ENCODE measurements around the gene WFIKKN1.
A peak's percentile ranks its signal among the peaks of the same experiment; 100 is the strongest.

WFIKKN1 gene

DNA sequence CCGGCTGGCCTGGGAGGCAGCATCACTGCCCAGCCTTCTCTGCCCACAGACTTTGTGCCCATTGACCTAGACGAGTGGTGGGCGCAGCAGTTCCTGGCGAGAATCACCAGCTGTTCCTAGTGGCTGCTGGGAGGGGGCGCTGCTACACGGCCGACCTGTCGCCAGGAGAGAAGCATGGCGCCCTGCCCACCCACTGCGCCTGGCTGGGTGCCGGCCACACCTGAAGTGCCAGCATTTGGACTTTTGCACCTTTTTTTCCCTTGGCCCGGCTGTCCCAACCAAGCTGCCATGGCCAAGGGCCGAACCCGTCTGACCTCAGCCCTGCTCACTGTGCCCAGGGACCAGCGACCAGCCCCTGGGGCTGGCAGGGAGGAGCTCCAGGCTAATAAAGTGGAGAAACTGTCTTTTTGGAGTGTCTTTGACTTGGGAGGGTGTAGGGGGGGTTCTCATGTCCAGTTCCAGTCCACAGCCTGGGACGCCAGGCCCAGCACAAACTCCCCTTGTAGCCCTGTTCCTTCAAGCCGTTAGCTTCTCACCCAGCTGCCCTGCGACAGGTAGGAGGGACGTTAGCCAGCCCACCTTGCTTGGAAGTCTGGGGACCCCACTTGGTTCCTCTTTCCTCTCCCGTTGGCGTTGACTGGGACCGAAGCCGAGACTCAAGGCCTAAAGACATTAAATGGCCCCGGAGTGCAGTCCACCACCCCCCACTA, 17.4 kb downstream of the WFIKKN1 start:
- Histone ChIP-seq H3K27ac (ENCODE audit: low read depth, low read length) (peak overlapping the region; percentile 81), H3K27me3 (ENCODE audit: insufficient read depth, low read length) (no peaks in the 10 kb centered on the region), H3K36me3 (ENCODE audit: insufficient read depth, low read length) (no peaks in the 10 kb centered on the region), H3K4me1 (ENCODE audit: control insufficient read depth, insufficient read depth, low read length, unreplicated experiment) (peaks cover 21% of the 10 kb centered on the region), H3K4me3 (ENCODE audit: low read depth, low read length) (peak overlapping the region; percentile 96), H2AFZ (ENCODE audit: low read length, unreplicated experiment) (peak overlapping the region; percentile 71), H3K79me2 (ENCODE audit: control insufficient read depth, insufficient read depth, low read length, unreplicated experiment) (peaks cover 6% of the 10 kb centered on the region)

DNA sequence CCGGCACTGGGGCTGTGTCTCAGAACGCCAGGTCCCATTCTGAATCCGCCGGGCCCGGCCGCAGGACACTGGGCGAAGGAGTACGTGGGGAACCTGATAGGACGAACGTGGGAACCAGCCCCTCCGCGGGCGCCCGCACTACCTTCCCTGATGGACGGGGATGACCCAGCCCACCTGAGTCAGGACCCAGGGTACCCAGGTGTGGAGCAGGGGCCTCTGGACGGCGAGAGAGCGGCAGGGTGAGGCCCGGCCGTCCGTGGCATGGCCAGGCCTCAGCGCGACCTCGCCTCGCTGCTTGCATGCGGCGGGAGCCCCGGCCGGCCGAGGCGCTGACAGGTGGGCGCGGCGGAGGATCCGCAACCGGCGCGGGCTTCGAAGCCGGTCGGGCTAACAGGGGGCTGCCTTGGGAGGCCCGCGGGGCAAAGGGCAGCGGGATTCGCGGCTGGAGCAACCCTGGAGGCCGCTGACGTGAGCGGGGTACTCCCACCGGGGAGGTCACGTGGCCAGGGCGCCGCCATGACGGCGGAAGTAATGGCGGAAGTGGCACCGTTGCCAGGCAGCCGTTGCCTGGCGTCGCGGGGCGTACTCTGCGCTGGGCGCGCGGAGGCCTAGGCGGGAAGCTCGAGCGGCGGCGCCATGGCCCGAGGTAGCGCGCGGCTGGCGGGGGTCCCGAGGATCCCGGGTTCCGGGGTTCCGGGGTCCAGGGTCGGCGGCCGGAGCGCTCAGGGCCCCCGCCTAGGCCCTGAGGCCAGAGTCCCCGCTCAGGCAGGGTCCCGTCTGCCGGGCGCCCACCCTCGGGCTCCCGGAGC, 18.2 kb downstream of the WFIKKN1 start, which contains the start of gene WDR90:
TSS of gene WDR90 (plus strand) at position 585 of the 809 bp plus-strand sequence. CDS start at position 637, 52 bp downstream.
- H3K4me3 ChIP-seq (ENCODE audit: low read depth, low read length): peak within 1 kb of the TSS; percentile 96
- peaks cover 5% of the 10 kb centered on the region for H3K79me2 ChIP-seq (ENCODE audit: control insufficient read depth, insufficient read depth, low read length, unreplicated experiment)
- H3K27ac ChIP-seq (ENCODE audit: low read depth, low read length): peak within 1 kb of the TSS; percentile 81
- H3K36me3 ChIP-seq (ENCODE audit: insufficient read depth, low read length): no peaks in the 10 kb centered on the region
- peaks cover 21% of the 10 kb centered on the region for H3K4me1 ChIP-seq (ENCODE audit: control insufficient read depth, insufficient read depth, low read length, unreplicated experiment)
- peak within 1 kb of the TSS; percentile 71 for H2AFZ ChIP-seq (ENCODE audit: low read length, unreplicated experiment)
- no peaks in the 10 kb centered on the region for H3K27me3 ChIP-seq (ENCODE audit: insufficient read depth, low read length)

GRCh38 chr16:649631-650030, 18.8 kb downstream of the WFIKKN1 start:
- no peaks in the 10 kb centered on the region for H3K36me3 ChIP-seq (ENCODE audit: insufficient read depth, low read length)
- H3K4me3 ChIP-seq (ENCODE audit: low read depth, low read length): peak overlapping the region; percentile 96
- H3K27me3 ChIP-seq (ENCODE audit: insufficient read depth, low read length): no peaks in the 10 kb centered on the region
- peaks cover 21% of the 10 kb centered on the region for H3K4me1 ChIP-seq (ENCODE audit: control insufficient read depth, insufficient read depth, low read length, unreplicated experiment)
- H2AFZ ChIP-seq (ENCODE audit: low read length, unreplicated experiment): peak overlapping the region; percentile 32
- H3K27ac ChIP-seq (ENCODE audit: low read depth, low read length): peak overlapping the region; percentile 81
- peaks cover 5% of the 10 kb centered on the region for H3K79me2 ChIP-seq (ENCODE audit: control insufficient read depth, insufficient read depth, low read length, unreplicated experiment)

DNA sequence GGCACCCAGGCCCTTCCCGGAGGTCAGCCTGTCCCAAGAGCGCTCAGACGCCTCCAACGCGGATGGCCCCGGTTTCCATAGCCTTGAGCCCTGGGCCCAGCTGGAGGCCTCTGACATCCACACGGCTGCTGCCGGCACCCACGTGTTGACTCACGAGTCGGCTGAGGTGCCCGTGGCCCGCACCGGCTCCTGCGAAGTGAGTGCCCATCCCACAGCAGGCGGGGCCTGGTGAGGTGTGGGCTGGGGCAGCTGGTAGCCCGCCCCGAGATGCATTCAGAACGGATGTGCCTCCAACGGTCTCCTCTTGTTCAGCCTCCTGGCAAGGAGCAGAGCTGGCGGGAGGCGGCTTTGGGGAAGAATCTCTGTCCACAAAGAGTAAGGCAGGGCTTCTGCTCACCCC, 21.1 kb downstream of the WFIKKN1 start:
- Histone ChIP-seq H3K27ac (ENCODE audit: low read depth, low read length) (no peak overlapping the region), H2AFZ (ENCODE audit: low read length, unreplicated experiment) (no peak overlapping the region), H3K4me3 (ENCODE audit: low read depth, low read length) (no peak overlapping the region), H3K36me3 (ENCODE audit: insufficient read depth, low read length) (no peaks in the 10 kb centered on the region), H3K79me2 (ENCODE audit: control insufficient read depth, insufficient read depth, low read length, unreplicated experiment) (peaks cover 3% of the 10 kb centered on the region), H3K27me3 (ENCODE audit: insufficient read depth, low read length) (no peaks in the 10 kb centered on the region), H3K4me1 (ENCODE audit: control insufficient read depth, insufficient read depth, low read length, unreplicated experiment) (peaks cover 10% of the 10 kb centered on the region)

GRCh38 chr16:652454-653305, 21.9 kb downstream of the WFIKKN1 start:
- H3K4me1 ChIP-seq (ENCODE audit: control insufficient read depth, insufficient read depth, low read length, unreplicated experiment): peaks cover 7% of the 10 kb centered on the region
- H3K36me3 ChIP-seq (ENCODE audit: insufficient read depth, low read length): no peaks in the 10 kb centered on the region
- no peak overlapping the region for H3K4me3 ChIP-seq (ENCODE audit: low read depth, low read length)

GRCh38 chr16:654034-654433, 23.2 kb downstream of the WFIKKN1 start:
- Histone ChIP-seq H3K27ac (ENCODE audit: low read depth, low read length) (no peak overlapping the region), H3K79me2 (ENCODE audit: control insufficient read depth, insufficient read depth, low read length, unreplicated experiment) (peaks cover 3% of the 10 kb centered on the region), H3K36me3 (ENCODE audit: insufficient read depth, low read length) (no peaks in the 10 kb centered on the region), H3K27me3 (ENCODE audit: insufficient read depth, low read length) (no peaks in the 10 kb centered on the region), H3K4me1 (ENCODE audit: control insufficient read depth, insufficient read depth, low read length, unreplicated experiment) (peaks cover 4% of the 10 kb centered on the region), H3K4me3 (ENCODE audit: low read depth, low read length) (no peak overlapping the region), H2AFZ (ENCODE audit: low read length, unreplicated experiment) (no peak overlapping the region)

More at GRCh38 chr16:652454-653305, 21.9 kb downstream of the WFIKKN1 start:
- H3K27ac ChIP-seq (ENCODE audit: low read depth, low read length): no peak overlapping the region
- no peak overlapping the region for H2AFZ ChIP-seq (ENCODE audit: low read length, unreplicated experiment)
- no peaks in the 10 kb centered on the region for H3K27me3 ChIP-seq (ENCODE audit: insufficient read depth, low read length)
- peaks cover 3% of the 10 kb centered on the region for H3K79me2 ChIP-seq (ENCODE audit: control insufficient read depth, insufficient read depth, low read length, unreplicated experiment)

DNA sequence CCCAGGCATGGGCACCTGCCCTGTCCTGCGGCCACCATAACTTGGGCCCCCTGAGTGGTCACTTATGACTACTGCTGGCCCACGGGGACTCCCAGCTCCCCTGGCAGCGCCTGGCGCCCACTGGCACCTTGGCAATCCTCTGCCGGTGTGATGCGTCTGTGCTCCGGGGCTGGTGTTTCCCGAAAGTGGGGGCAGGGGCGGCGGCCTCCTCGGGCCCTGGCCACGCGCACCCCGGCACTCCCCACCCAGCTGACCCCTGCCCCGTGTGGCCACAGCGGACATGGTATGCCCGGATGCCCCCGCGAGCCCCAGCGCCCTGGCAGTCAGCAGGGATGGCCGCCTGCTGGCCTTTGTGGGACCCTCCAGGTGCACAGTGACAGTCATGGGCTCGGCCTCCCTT, 26.7 kb downstream of the WFIKKN1 start:
- Histone ChIP-seq H3K36me3 (ENCODE audit: insufficient read depth, low read length) (no peaks in the 10 kb centered on the region), H2AFZ (ENCODE audit: low read length, unreplicated experiment) (no peak overlapping the region)

GRCh38 chr16:658679-659571, 28.1 kb downstream of the WFIKKN1 start:
- no peak overlapping the region for H3K27ac ChIP-seq (ENCODE audit: low read depth, low read length)
- no peaks in the 10 kb centered on the region for H3K27me3 ChIP-seq (ENCODE audit: insufficient read depth, low read length)
- H3K79me2 ChIP-seq (ENCODE audit: control insufficient read depth, insufficient read depth, low read length, unreplicated experiment): no peaks in the 10 kb centered on the region
- peaks cover 3% of the 10 kb centered on the region for H3K4me1 ChIP-seq (ENCODE audit: control insufficient read depth, insufficient read depth, low read length, unreplicated experiment)
- no peaks in the 10 kb centered on the region for H3K36me3 ChIP-seq (ENCODE audit: insufficient read depth, low read length)
- H3K4me3 ChIP-seq (ENCODE audit: low read depth, low read length): no peak overlapping the region
- H2AFZ ChIP-seq (ENCODE audit: low read length, unreplicated experiment): no peak overlapping the region

More for the DNA sequence above, 26.7 kb downstream of the WFIKKN1 start:
- Histone ChIP-seq H3K4me1 (ENCODE audit: control insufficient read depth, insufficient read depth, low read length, unreplicated experiment) (peaks cover 3% of the 10 kb centered on the region), H3K27ac (ENCODE audit: low read depth, low read length) (no peak overlapping the region), H3K79me2 (ENCODE audit: control insufficient read depth, insufficient read depth, low read length, unreplicated experiment) (no peaks in the 10 kb centered on the region), H3K4me3 (ENCODE audit: low read depth, low read length) (no peak overlapping the region), H3K27me3 (ENCODE audit: insufficient read depth, low read length) (no peaks in the 10 kb centered on the region)

GRCh38 chr16:659618-660017, 28.8 kb downstream of the WFIKKN1 start:
- Histone ChIP-seq H3K27ac (ENCODE audit: low read depth, low read length) (no peak overlapping the region), H2AFZ (ENCODE audit: low read length, unreplicated experiment) (no peak overlapping the region), H3K27me3 (ENCODE audit: insufficient read depth, low read length) (no peaks in the 10 kb centered on the region), H3K79me2 (ENCODE audit: control insufficient read depth, insufficient read depth, low read length, unreplicated experiment) (no peaks in the 10 kb centered on the region), H3K4me3 (ENCODE audit: low read depth, low read length) (no peak overlapping the region), H3K36me3 (ENCODE audit: insufficient read depth, low read length) (no peaks in the 10 kb centered on the region), H3K4me1 (ENCODE audit: control insufficient read depth, insufficient read depth, low read length, unreplicated experiment) (peaks cover 3% of the 10 kb centered on the region)

DNA sequence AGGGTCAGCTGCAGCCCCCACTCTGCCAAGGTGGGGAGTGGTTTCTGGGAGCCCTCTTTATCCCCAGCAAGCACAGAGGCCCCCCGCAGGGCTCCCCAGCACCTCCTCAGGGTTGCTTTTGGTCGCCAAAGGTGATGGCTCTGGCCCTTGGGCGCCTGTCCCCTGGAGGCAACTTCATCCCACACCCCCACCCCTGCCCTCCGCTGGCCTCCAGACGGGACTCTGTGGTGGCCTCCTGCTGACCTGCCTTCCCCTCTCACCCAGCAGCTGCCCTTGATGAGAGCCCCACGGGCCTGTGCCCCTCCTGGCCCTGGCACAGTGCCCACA, 29.3 kb downstream of the WFIKKN1 start:
- no peaks in the 10 kb centered on the region for H3K36me3 ChIP-seq (ENCODE audit: insufficient read depth, low read length)
- no peak overlapping the region for H2AFZ ChIP-seq (ENCODE audit: low read length, unreplicated experiment)
- no peak overlapping the region for H3K4me3 ChIP-seq (ENCODE audit: low read depth, low read length)
- H3K4me1 ChIP-seq (ENCODE audit: control insufficient read depth, insufficient read depth, low read length, unreplicated experiment): peaks cover 3% of the 10 kb centered on the region
- H3K27ac ChIP-seq (ENCODE audit: low read depth, low read length): no peak overlapping the region
- H3K27me3 ChIP-seq (ENCODE audit: insufficient read depth, low read length): no peaks in the 10 kb centered on the region
- no peaks in the 10 kb centered on the region for H3K79me2 ChIP-seq (ENCODE audit: control insufficient read depth, insufficient read depth, low read length, unreplicated experiment)
